PFSK-1 (cell line): ENCODE measurements around the gene RNF208.

Source experiments
- FOXP2 ChIP-seq: optimal IDR thresholded peaks from 2 replicates; pipeline ENCODE3; 2011; ENCODE audit warnings: borderline replicate concordance, control low read depth, inconsistent platforms; ENCODE audit not compliant: insufficient read depth; ENCODE audit errors: extremely low read length, extremely low read depth
- POLR2AphosphoS5 ChIP-seq: IDR thresholded peaks from 2 replicates; pipeline ENCODE4 v1.6.1; 2012; ENCODE audit warnings: low read depth, mild to moderate bottlenecking, control low read depth, low read length, moderate library complexity
- SIN3A ChIP-seq: IDR thresholded peaks from 2 replicates; pipeline ENCODE4 v1.6.1; 2012; ENCODE audit warnings: mild to moderate bottlenecking, low read length, moderate library complexity, borderline replicate concordance; ENCODE audit not compliant: insufficient read depth
- TAF1 ChIP-seq: IDR thresholded peaks from 2 replicates; pipeline ENCODE4 v1.6.1; 2012; ENCODE audit warnings: low read length, control low read depth, borderline replicate concordance; ENCODE audit not compliant: insufficient read depth
- TF ChIP-seq, protein P1 (sequence below), 2 experiments: IDR thresholded peaks; 2 replicates each; pipeline versions ENCODE4 v1.6.1 to v1.8.0; 2011 to 2012; ENCODE audit warnings: low read depth in 2 of 2, low read length in 2 of 2, control low read depth in 1 of 2, inconsistent platforms in 1 of 2, mild to moderate bottlenecking in 1 of 2, moderate library complexity in 1 of 2; ENCODE audit not compliant: insufficient read depth in 1 of 2

RNF208 gene

DNA sequence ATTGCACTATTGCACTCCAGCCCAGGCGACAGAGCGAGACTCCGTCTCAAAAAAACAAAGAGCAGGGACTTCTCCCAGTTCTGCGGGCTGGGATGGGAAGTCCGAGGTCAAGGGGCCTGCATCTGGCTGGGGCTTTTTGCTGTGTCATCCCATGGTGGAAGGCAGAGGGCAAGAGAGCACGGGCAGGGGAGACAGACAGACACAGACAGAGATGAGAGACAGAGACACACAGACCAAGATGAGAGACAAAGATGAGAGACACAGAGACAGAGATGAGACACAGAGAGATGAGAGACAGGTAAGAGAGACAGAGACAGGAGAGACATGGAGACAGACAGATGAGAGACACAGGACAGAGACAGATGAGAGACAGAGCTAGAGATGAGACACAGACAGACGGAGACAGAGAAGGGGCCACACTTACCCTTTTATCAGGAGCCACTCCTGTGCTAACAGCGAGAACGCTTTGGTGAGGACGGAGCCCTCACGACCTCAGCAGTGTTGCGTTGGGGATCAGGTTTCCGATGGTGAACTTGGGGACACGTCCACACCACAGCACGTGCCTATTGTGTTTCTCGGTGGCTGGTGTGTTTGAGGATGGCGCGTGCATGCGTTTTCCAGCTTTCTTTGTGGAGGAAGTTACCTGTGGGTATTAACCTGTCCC is 46.6 kb upstream of the RNF208 start:
- TF ChIP-seq, protein P1, sequence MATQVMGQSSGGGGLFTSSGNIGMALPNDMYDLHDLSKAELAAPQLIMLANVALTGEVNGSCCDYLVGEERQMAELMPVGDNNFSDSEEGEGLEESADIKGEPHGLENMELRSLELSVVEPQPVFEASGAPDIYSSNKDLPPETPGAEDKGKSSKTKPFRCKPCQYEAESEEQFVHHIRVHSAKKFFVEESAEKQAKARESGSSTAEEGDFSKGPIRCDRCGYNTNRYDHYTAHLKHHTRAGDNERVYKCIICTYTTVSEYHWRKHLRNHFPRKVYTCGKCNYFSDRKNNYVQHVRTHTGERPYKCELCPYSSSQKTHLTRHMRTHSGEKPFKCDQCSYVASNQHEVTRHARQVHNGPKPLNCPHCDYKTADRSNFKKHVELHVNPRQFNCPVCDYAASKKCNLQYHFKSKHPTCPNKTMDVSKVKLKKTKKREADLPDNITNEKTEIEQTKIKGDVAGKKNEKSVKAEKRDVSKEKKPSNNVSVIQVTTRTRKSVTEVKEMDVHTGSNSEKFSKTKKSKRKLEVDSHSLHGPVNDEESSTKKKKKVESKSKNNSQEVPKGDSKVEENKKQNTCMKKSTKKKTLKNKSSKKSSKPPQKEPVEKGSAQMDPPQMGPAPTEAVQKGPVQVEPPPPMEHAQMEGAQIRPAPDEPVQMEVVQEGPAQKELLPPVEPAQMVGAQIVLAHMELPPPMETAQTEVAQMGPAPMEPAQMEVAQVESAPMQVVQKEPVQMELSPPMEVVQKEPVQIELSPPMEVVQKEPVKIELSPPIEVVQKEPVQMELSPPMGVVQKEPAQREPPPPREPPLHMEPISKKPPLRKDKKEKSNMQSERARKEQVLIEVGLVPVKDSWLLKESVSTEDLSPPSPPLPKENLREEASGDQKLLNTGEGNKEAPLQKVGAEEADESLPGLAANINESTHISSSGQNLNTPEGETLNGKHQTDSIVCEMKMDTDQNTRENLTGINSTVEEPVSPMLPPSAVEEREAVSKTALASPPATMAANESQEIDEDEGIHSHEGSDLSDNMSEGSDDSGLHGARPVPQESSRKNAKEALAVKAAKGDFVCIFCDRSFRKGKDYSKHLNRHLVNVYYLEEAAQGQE (IDR thresholded peaks at IDR 0.05; ENCODE audit: insufficient read depth in 1 of 2, low read depth in 2 of 2, low read length in 2 of 2), result no peak
- no peak for TF ChIP-seq SIN3A
- TF ChIP-seq FOXP2, result no peak
- TF ChIP-seq TAF1, result no peak
- TF ChIP-seq POLR2AphosphoS5, result no peak

DNA sequence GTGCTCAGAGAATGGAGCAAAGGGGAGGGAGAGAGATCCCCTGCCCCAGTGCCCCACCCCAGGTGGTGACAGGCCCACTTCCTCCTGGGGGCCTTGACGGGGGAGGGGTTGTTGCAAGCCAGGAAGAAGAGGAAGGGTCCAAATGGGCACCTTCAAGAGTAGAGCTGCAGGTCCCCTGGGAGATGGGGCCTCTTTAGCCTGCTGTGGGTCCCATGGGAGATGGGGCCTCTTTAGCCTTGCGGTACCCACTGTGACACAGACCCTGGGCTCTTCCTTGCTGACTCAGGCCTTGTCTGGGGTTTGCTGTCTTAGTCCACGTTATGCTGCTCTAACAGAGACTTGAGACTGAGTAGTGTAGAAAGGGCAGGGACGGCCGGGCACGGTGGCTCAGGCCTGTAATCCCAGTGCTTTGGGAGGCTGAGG is 45.9 kb upstream of the RNF208 start:
- no peak for TF ChIP-seq TAF1
- no peak for TF ChIP-seq SIN3A
- no peak for TF ChIP-seq POLR2AphosphoS5
- TF ChIP-seq, protein P1 (IDR thresholded peaks at IDR 0.05; ENCODE audit: insufficient read depth in 1 of 2, low read depth in 2 of 2, low read length in 2 of 2), result no peak
- no peak for TF ChIP-seq FOXP2

DNA sequence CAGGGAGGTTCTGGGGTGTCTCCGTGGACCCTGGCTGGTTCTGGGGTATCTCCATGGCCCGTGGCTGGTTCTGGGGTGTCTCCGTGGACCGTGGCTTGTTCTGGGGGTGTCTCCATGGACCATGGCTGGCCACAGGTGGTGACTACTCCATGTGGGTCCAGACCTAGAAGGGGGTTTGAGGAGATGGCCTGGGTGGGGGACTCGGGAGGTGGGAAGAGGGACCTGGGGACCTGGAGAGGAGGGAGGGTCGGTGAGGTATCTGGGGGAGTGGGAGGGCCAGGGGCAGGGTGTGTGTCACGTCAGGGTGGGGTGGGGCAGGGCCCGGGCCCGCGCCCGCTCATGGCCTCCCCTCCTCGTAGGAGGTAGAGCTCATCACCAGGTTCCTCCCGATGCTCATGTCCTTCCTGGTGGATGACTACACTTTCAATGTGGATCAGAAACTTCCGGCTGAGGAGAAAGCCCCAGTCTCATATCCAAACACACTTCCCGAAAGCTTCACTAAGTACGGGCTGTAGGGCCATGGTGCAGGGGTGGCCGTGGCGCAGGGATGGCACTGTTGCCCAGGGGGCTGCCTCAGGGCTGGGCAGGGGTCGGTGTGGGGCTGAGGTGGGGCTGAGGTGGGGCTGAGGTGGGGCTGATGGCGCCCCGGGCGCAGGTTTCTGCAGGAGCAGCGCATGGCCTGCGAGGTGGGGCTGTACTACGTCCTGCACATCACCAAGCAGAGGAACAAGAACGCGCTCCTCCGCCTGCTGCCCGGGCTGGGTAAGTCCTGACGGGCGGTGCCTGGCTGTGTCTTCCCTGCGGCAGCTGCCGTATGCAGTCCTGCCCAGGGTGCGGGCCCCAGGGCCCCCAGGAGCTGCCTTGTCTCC is 44.8 kb upstream of the RNF208 start:
- TF ChIP-seq FOXP2, result no peak
- TF ChIP-seq SIN3A, result no peak
- TF ChIP-seq, protein P1 (IDR thresholded peaks at IDR 0.05; ENCODE audit: insufficient read depth in 1 of 2, low read depth in 2 of 2, low read length in 2 of 2), result no peak
- TF ChIP-seq POLR2AphosphoS5, result no peak
- no peak for TF ChIP-seq TAF1

DNA sequence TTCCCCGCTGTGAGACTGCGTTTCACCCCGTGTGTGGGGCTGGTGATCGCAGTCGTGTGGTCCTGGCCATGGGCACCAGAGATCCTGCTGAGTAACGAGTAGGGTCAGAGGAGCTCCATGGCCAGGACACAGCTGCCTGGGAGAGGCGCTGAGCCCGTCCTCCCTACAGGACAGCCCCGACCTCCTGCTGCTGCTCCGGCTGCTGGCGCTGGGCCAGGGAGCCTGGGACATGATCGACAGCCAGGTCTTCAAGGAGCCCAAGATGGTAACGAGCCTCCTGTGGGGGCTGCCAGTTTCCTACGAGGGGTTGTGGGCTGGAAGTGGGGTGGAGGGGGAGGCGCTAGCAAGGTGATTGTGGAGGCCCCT is 44.1 kb upstream of the RNF208 start:
- TF ChIP-seq, protein P1 (IDR thresholded peaks at IDR 0.05; ENCODE audit: insufficient read depth in 1 of 2, low read depth in 2 of 2, low read length in 2 of 2), result no peak
- TF ChIP-seq POLR2AphosphoS5 (no peak), SIN3A (no peak), TAF1 (no peak), FOXP2 (no peak)
